GM12878 (cell line): ENCODE measurements around the gene STARD4. TPM values are rescaled to one million over a fixed set of nuclear protein-coding genes. Genes with fewer than 3 reads are reported as not detected.

ENCODE experiments used
- ATAC-seq: fragments of 200-7000 bp; cut with Tn5 transposase; 3 replicates; pipeline ENCODE4 v1.9.1; 2020; ENCODE audit warnings: mild to moderate bottlenecking, moderate library complexity
- BruUV-seq: library from RNA; stranded (reverse); fragments of 400-500 nt; replicated peaks from 2 replicates; lab custom pipeline; 2021; lab: Mats Ljungman, UMichigan
- CTCF ChIA-PET: fragments of 300-600 bp; sonication (Branson Sonifier 250); formaldehyde crosslinking; extraction: SDS; loops from one replicate; lab custom pipeline; 2021; ENCODE audit warnings: inconsistent platforms; lab: Yijun Ruan, JAX
- POLR2A ChIA-PET: fragments of 350-600 bp; formaldehyde crosslinking; extraction: SDS; loops from one replicate; lab custom pipeline; 2021; ENCODE audit warnings: inconsistent platforms; lab: Charles Lee
- RAD21 ChIA-PET: fragments of 300-600 bp; sonication (Branson Sonifier 250); formaldehyde crosslinking; loops from one replicate; lab custom pipeline; 2023; ENCODE audit warnings: antibody characterized with exemption; ENCODE audit not compliant: unreplicated experiment; lab: Charles Lee
- SMC1A ChIA-PET: fragments of 300-600 bp; sonication (Branson Sonifier 250); formaldehyde crosslinking; loops from one replicate; lab custom pipeline; 2023; ENCODE audit not compliant: unreplicated experiment, uncharacterized antibody; lab: Charles Lee
- DNase-seq: peaks from one replicate; pipeline ENCODE4 v3.0.0-alpha.2; 2011; ENCODE audit warnings: low read depth, low spot score
- FAIRE-seq: peaks from 3 replicates; lab custom pipeline; 2011; peaks lifted over from hg19 to GRCh38; lab: Jason Lieb, UNC
- H2AFZ ChIP-seq: 2 replicates; pipeline ENCODE4 v1.6.0; 2011; ENCODE audit warnings: low read depth, low read length, control low read depth; ENCODE audit not compliant: control insufficient read depth
- H3K27ac ChIP-seq: 2 replicates; pipeline ENCODE4 v1.5.1; 2011; ENCODE audit warnings: control low read depth; ENCODE audit not compliant: control insufficient read depth, insufficient read depth
- H3K27me3 ChIP-seq, 2 experiments: replicated peaks in 1 of 2; 2 replicates each; pipeline versions ENCODE4 v1.6.0 to v1.6.1; 2011; ENCODE audit warnings: low read length in 1 of 2; ENCODE audit not compliant: control insufficient read depth in 2 of 2, insufficient read depth in 2 of 2
- H3K36me3 ChIP-seq, 2 experiments: 2 replicates each; pipeline ENCODE4 v1.5.1; 2011; ENCODE audit warnings: low read length in 1 of 2; ENCODE audit not compliant: control insufficient read depth in 2 of 2, insufficient read depth in 2 of 2
- H3K4me1 ChIP-seq: 2 replicates; pipeline ENCODE4 v1.6.1; 2011; ENCODE audit warnings: mild to moderate bottlenecking, low read length, moderate library complexity, mixed read lengths; ENCODE audit not compliant: control insufficient read depth, insufficient read depth
- H3K4me2 ChIP-seq: 2 replicates; pipeline ENCODE4 v1.6.0; 2011; ENCODE audit warnings: control low read depth; ENCODE audit not compliant: control insufficient read depth, insufficient read depth
- H3K4me3 ChIP-seq: fragments of 200-600 bp; sonication (generic); 2 replicates; pipeline ENCODE4 v1.5.1; 2016
- H3K79me2 ChIP-seq: 2 replicates; pipeline ENCODE4 v1.6.0; 2011; ENCODE audit warnings: low read length; ENCODE audit not compliant: control insufficient read depth, insufficient read depth
- H3K9ac ChIP-seq: 2 replicates; pipeline ENCODE4 v1.8.0; 2011; ENCODE audit warnings: low read length, control low read depth, mixed read lengths; ENCODE audit not compliant: control insufficient read depth, insufficient read depth
- H3K9me3 ChIP-seq: replicated peaks from 3 replicates; pipeline ENCODE4 v1.5.1; 2011; ENCODE audit warnings: mild to moderate bottlenecking, low read length; ENCODE audit not compliant: control insufficient read depth, insufficient read depth
- H4K20me1 ChIP-seq: 2 replicates; pipeline ENCODE4 v1.6.0; 2011; ENCODE audit not compliant: control insufficient read depth, insufficient read depth
- ASH2L ChIP-seq: fragments of 300-600, 200-600 bp; sonication (generic); IDR thresholded peaks from 2 replicates; pipeline ENCODE4 v1.6.1; 2017; ENCODE audit warnings: low read depth, mild to moderate bottlenecking, borderline replicate concordance
- CEBPB ChIP-seq, 2 experiments: fragments of 150-350 bp in 1 of 2; IDR thresholded peaks; 2 replicates each; pipeline ENCODE4 v1.6.1; 2012 to 2014; ENCODE audit warnings: low read depth in 2 of 2, low read length in 2 of 2, borderline replicate concordance in 1 of 2, inconsistent platforms in 1 of 2
- CREM ChIP-seq: IDR thresholded peaks from 2 replicates; pipeline ENCODE4 v1.6.1; 2014; ENCODE audit warnings: antibody characterized with exemption, low read depth
- HDAC6 ChIP-seq: fragments of 200-600 bp; sonication (generic); IDR thresholded peaks from one replicate; pipeline ENCODE4 v1.8.0; 2017; ENCODE audit warnings: antibody characterized with exemption; ENCODE audit not compliant: unreplicated experiment
- IRF3 ChIP-seq: fragments of 450-650 bp; IDR thresholded peaks from 2 replicates; pipeline ENCODE4 v1.6.1; 2014; ENCODE audit warnings: mild to moderate bottlenecking
- MEF2A ChIP-seq: IDR thresholded peaks from 2 replicates; pipeline ENCODE4 v1.6.1; 2011; ENCODE audit warnings: low read depth, mild to moderate bottlenecking, low read length, moderate library complexity; ENCODE audit not compliant: insufficient read depth
- MEF2B ChIP-seq: fragments of 450-650 bp; IDR thresholded peaks from 2 replicates; pipeline ENCODE4 v1.6.1; 2018; ENCODE audit warnings: mild to moderate bottlenecking, moderate library complexity; ENCODE audit not compliant: partially characterized antibody, poor library complexity, severe bottlenecking
- NR2F1 ChIP-seq: fragments of 450-650 bp; conservative IDR thresholded peaks from 2 replicates; pipeline ENCODE4 v1.6.1; 2017; ENCODE audit warnings: mild to moderate bottlenecking
- POU2F2 ChIP-seq: IDR thresholded peaks from 3 replicates; pipeline ENCODE4 v1.6.1; 2011; ENCODE audit warnings: low read depth, mild to moderate bottlenecking, low read length, borderline replicate concordance
- PRDM15 ChIP-seq: fragments of 450-650 bp; formaldehyde crosslinking; IDR thresholded peaks from 2 replicates; pipeline ENCODE4 v1.4.0; 2020; ENCODE audit warnings: mild to moderate bottlenecking, moderate library complexity
- RELB ChIP-seq: fragments of 450-650 bp; IDR thresholded peaks from 2 replicates; pipeline ENCODE4 v1.6.1; 2017; ENCODE audit warnings: low read depth, mild to moderate bottlenecking, moderate library complexity
- SIN3A ChIP-seq: IDR thresholded peaks from 2 replicates; pipeline ENCODE4 v1.6.1; 2012; ENCODE audit warnings: low read depth, low read length, improper control_type of control experiment
- TCF12 ChIP-seq: IDR thresholded peaks from 2 replicates; pipeline ENCODE4 v1.6.1; 2011; ENCODE audit warnings: low read depth, mild to moderate bottlenecking, low read length
- ZBTB11 ChIP-seq: fragments of 450-650 bp; formaldehyde crosslinking; IDR thresholded peaks from 2 replicates; pipeline ENCODE4 v1.5.0; 2022; ENCODE audit warnings: mild to moderate bottlenecking, missing genetic modification characterization
- WGBS: methylation state at CpG from one replicate; pipeline ENCODE4 v1.1.6; 2016; ENCODE audit warnings: low lambda C conversion rate; ENCODE audit not compliant: insufficient replicate concordance, insufficient coverage; ENCODE audit errors: missing lambda C conversion rate; 5-methylcytosine and 5-hydroxymethylcytosine counted together
- in situ Hi-C: fragments of 300-500 bp; cut with MboI; formaldehyde crosslinking; loops from 9 replicates; pipeline ENCODE4 v1.14.3; 2018; ENCODE audit warnings: mixed read lengths
- intact Hi-C: fragments of 100-400 bp; cut with micrococcal nuclease; formaldehyde crosslinking; loops from one replicate; pipeline ENCODE4 v1.14.2; 2022; ENCODE audit not compliant: unreplicated experiment
- polyA plus RNA-seq, 11 experiments: library from polyadenylated mRNA; depleted of rRNA in 4 of 11; unstranded in 6 of 11; stranded (reverse) in 5 of 11; fragments of >200 nt; fragmentation: Nextera tagmentation in 4 of 11; fragmentation: Illumina TruSeq in 1 of 11; extraction: Ambion mirVana in 4 of 11; extraction: Trizol in 1 of 11; gene quantifications; 1 replicate in 1 of 11; 2 replicates in 10 of 11; pipeline versions ENCODE4 v1.2.1 to v1.2.3, GENCODE V29; 2011 to 2016; ENCODE audit warnings: inconsistent platforms in 2 of 11, missing spikeins in 2 of 11, low read depth in 1 of 11
- total RNA-seq, 4 experiments: library from RNA; depleted of rRNA in 3 of 4; stranded (reverse); fragments of >200 nt in 3 of 4; fragmentation: Illumina TruSeq in 1 of 4; extraction: Trizol in 1 of 4; gene quantifications; 2 replicates each; pipeline versions ENCODE4 v1.2.1 to v1.2.3, GENCODE V29; 2013 to 2021

Gene STARD4
- total and polyA plus RNA-seq, 10 of the 15 experiments (the other 5 are each of a cell fraction or from before 2014, with no cell fraction given) = 41.9 to 190 (median 71.6) TPM

GRCh38 chr5:111551161-111551560 lies 38.8 kb upstream of the STARD4 start:
- ChIA-PET RAD21 (interaction anchor here (0.6 to 3.8 kb wide), 25 partner anchors 20 to 610 kb away, joined by 3 to 62 read pairs (median 3); no protein-coding TSS in a partner anchor), SMC1A (interaction anchor here (0.6 to 4.9 kb wide), 32 partner anchors 10 to 611 kb away, joined by 3 to 93 read pairs (median 4); no protein-coding TSS in a partner anchor), POLR2A (no interaction called here), CTCF (interaction anchor here (0.6 to 8.8 kb wide), 48 partner anchors 9 to 625 kb away, joined by 3 to 108 read pairs (median 4); partner anchors contain the start of gene NREP)
- Histone ChIP-seq H3K79me2 (no peaks in the 10 kb centered on the region), H2AFZ (no peak overlapping the region), H3K27ac (no peak overlapping the region), H3K9me3 (no peaks in the 10 kb centered on the region), H3K27me3 (no peaks in the 10 kb centered on the region), H3K9ac (no peak overlapping the region), H4K20me1 (no peaks in the 10 kb centered on the region), H3K4me3 (no peak overlapping the region), H3K4me1 (no peaks in the 10 kb centered on the region), H3K36me3 (no peaks in the 10 kb centered on the region), H3K4me2 (no peak overlapping the region)
- no TSS peak for BruUV-seq
- FAIRE-seq = no peak
- DNase-seq = no peak
- in situ Hi-C loops = loop anchor here (5.0 kb wide), 1 partner anchor 596 kb away; no protein-coding TSS in a partner anchor
- 0% methylated on average over 1 of the region's 1 CpG for WGBS
- intact Hi-C loops = loop anchor here (2.0 to 10.0 kb wide), 3 partner anchors 206 to 394 kb away; partner anchors contain the start of gene NREP
- no peak; the same call in 2 of the 3 replicates for ATAC-seq
- TF ChIP-seq MEF2A (no peak), HDAC6 (no peak), CREM (no peak), ZBTB11 (CRISPR knock-in tag) (no peak), NR2F1 (no peak), IRF3 (no peak), TCF12 (no peak), POU2F2 (no peak), ASH2L (no peak), SIN3A (no peak), MEF2B (no peak), RELB (no peak), PRDM15 (CRISPR knock-in tag) (no peak), CEBPB (IDR thresholded peaks at IDR 0.05; ENCODE audit: borderline replicate concordance in 1 of 2, low read depth in 2 of 2, low read length in 2 of 2) (no peak)
